Bronchus fibroblast of lung (primary cell): ENCODE measurements around the gene COL11A2. TPM values are rescaled to one million over a fixed set of nuclear protein-coding genes. Genes with fewer than 3 reads are reported as not detected.

ENCODE experiments used
- total RNA-seq: library from RNA; depleted of rRNA; stranded (reverse); fragments of >200 nt; gene quantifications from 2 replicates; pipeline ENCODE4 v1.2.3, GENCODE V29; 2015

The COL11A2 gene
- total RNA-seq = 0.15 and 1.2 TPM in 2 replicates

GRCh38 chr6:33192105-33192646, at the start of gene COL11A2:
Gene COL11A2 (minus strand): TSS chr6:33192467. CDS start chr6:33192240, 227 bp downstream.

GRCh38 chr6:33208091-33208967, 16.1 kb upstream of the COL11A2 start, which contains the start of gene RING1:
Gene RING1 (plus strand): TSS chr6:33208500. CDS start chr6:33208823, 323 bp downstream.

DNA sequence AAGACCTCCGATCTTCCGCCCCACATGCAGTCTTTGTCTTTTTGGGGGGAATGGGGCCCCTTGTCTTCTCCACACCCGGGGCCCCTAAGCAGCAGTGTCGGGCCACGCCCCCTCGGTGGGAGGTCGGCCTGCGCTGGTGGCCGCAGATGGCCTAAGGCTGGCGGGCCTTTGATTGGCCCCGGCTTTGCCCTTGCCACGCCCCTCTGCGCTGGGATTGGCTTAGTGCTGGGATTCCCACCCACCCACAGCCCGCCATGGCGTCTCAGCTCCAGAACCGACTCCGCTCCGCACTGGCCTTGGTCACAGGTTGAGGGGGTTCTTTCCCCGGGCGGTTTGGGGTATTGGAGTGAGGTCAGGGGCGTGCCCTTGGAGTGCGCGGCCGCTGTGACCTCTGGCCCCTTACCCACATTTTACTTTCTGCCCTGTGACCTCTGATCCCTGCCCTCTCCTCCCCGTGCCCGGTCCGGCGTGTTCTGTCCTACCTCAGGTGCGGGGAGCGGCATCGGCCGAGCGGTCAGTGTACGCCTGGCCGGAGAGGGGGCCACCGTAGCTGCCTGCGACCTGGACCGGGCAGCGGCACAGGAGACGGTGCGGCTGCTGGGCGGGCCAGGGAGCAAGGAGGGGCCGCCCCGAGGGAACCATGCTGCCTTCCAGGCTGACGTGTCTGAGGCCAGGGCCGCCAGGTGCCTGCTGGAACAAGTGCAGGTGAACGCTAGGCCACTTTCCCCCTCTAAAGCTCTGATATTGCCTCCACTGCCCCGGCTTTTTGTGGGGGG, 12.3 kb upstream of the COL11A2 start, which contains the start of gene HSD17B8:
HSD17B8 (plus strand) TSS at position 241 of the 776 bp plus-strand sequence; CDS start at position 255, 14 bp downstream.

DNA sequence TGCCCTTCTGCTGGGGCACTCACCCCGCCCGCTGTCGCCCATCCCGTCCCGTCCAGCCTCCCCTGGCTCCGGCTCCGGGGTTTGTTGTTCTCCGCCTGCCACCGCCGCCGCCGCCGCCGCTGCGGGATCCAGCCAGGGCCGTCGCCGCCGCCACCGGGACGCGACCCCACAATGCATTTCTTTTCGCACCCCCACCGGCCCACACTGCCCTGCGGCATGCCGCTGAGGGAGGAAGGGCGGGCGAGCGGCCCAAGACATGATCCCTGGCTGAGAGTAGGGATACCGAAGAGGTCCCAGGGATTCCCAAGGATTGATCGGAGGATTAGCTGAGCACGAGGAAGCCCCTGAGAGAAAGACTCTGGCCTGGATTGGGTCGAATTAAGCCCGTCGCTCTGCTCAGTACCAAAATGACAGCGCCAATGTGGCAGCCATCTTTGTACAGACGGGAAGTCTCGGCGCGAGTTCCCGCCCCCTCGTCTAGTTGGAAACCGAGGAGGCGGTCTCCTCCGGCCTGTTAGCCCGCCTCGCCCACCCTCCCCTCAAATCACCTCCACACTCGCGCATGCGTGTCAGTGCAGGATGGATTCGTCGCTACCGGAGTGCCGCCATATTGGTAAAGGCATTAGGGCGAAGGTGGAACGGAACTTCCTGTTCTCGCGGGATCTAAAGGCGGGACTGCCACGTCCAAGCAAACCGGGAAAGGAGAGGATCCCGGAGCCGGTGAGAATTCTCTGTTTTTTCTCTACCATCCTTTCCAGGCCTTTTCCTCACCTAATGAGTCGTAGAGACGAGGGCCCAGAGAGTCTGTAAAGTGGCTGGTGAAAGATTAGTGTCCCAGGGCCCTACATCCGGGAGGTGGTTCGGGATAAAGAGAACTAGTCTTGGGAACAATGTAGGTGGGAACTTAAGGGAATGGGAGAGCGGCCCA, 8.2 kb upstream of the COL11A2 start, which contains the start of the genes RXRB and SLC39A7:
RXRB (minus strand) TSS at position 447 of the 928 bp plus-strand sequence; CDS start at position 258, 189 bp downstream.
SLC39A7 (plus strand) TSS at position 649 of the 928 bp plus-strand sequence. CDS start 379 bp downstream, outside the sequence.

Other genes with a start within 250 kb of the COL11A2 start
- gene HLA-DMA, start 239.4 kb downstream of the COL11A2 start, total RNA-seq = 2.7 and 3.4 TPM in 2 replicates
- 85.8 and 87.9 TPM in 2 replicates for gene BRD2, start 223.9 kb downstream of the COL11A2 start, total RNA-seq
- not detected in 2 replicates for gene HLA-DOA, start 182.9 kb downstream of the COL11A2 start, total RNA-seq
- 0.50 TPM in 1 of 2 replicates, not detected in the other for gene HLA-DPA1, start 118.8 kb downstream of the COL11A2 start, total RNA-seq
- gene HLA-DPB1, start 116.5 kb downstream of the COL11A2 start, total RNA-seq = 4.0 TPM in 1 of 2 replicates, not detected in the other
- gene RXRB, start 8.2 kb upstream of the COL11A2 start, total RNA-seq = 22.2 and 23.2 TPM in 2 replicates
- gene SLC39A7, start 8.4 kb upstream of the COL11A2 start, total RNA-seq = 126 and 133 TPM in 2 replicates
- gene HSD17B8, start 12.2 kb upstream of the COL11A2 start, total RNA-seq = 10.7 and 11.1 TPM in 2 replicates
- gene RING1, start 16.0 kb upstream of the COL11A2 start, total RNA-seq = 12.9 and 13.2 TPM in 2 replicates
- 29.3 and 29.9 TPM in 2 replicates for gene VPS52, start 79.4 kb upstream of the COL11A2 start, total RNA-seq
- gene RPS18, start 79.6 kb upstream of the COL11A2 start, total RNA-seq = 4,367 and 4,951 TPM in 2 replicates
- gene B3GALT4, start 84.7 kb upstream of the COL11A2 start, total RNA-seq = 4.4 and 4.9 TPM in 2 replicates
- 74.8 and 75.7 TPM in 2 replicates for gene WDR46, start 96.8 kb upstream of the COL11A2 start, total RNA-seq
- 87.8 and 95.1 TPM in 2 replicates for gene PFDN6, start 97.1 kb upstream of the COL11A2 start, total RNA-seq
- gene RGL2, start 106.5 kb upstream of the COL11A2 start, total RNA-seq = 25.7 and 26.8 TPM in 2 replicates
- gene TAPBP, start 121.6 kb upstream of the COL11A2 start, total RNA-seq = 61.8 and 65.1 TPM in 2 replicates
- gene ZBTB22, start 125.3 kb upstream of the COL11A2 start, total RNA-seq = 14.4 and 15.6 TPM in 2 replicates
- gene DAXX, start 130.5 kb upstream of the COL11A2 start, total RNA-seq = 47.9 and 56.7 TPM in 2 replicates
- gene KIFC1, start 199.4 kb upstream of the COL11A2 start, total RNA-seq = 75.8 and 81.9 TPM in 2 replicates
- gene PHF1, start 218.5 kb upstream of the COL11A2 start, total RNA-seq = 24.1 and 29.6 TPM in 2 replicates
- 317 and 380 TPM in 2 replicates for gene CUTA, start 225.6 kb upstream of the COL11A2 start, total RNA-seq
- gene SYNGAP1, start 227.6 kb upstream of the COL11A2 start, total RNA-seq = 3.4 and 4.8 TPM in 2 replicates